BE2C (cell line): Measurements from ENCODE around the gene PKHD1.
"Not testable (repeated sequence)": the region's sequence is repeated elsewhere in the genome, so short reads cannot be mapped to it uniquely, and the experiment has no call there.

Experiments used
- DNase-seq: peaks from one replicate; pipeline ENCODE4 v3.0.0-alpha.2; 2020
- H3K27me3 ChIP-seq: fragments of 250-450 bp; sonication (Bioruptor Pico); 2 replicates; pipeline ENCODE4 v1.5.1; 2020; ENCODE audit warnings: mild to moderate bottlenecking
- H3K36me3 ChIP-seq: fragments of 250-450 bp; sonication (Bioruptor Pico); 2 replicates; pipeline ENCODE4 v1.5.1; 2020; ENCODE audit warnings: mild to moderate bottlenecking
- H3K4me1 ChIP-seq: fragments of 250-450 bp; sonication (Bioruptor Pico); 2 replicates; pipeline ENCODE4 v1.5.1; 2020
- H3K4me3 ChIP-seq: 2 replicates; pipeline ENCODE4 v1.5.1; 2011; ENCODE audit warnings: low read depth, low read length
- H3K9me3 ChIP-seq: fragments of 250-450 bp; sonication (Bioruptor Pico); 2 replicates; pipeline ENCODE4 v1.5.1; 2020
- CTCF ChIP-seq: IDR thresholded peaks from 2 replicates; pipeline ENCODE4 v1.5.1; 2012; ENCODE audit warnings: mild to moderate bottlenecking, low read depth, low read length

PKHD1 gene

GRCh38 chr6:51932956-51933355, 154.5 kb downstream of the PKHD1 start:
- no peak overlapping the region for H3K4me3 ChIP-seq
- H3K36me3 ChIP-seq = no peaks in the 10 kb centered on the region
- no peaks in the 10 kb centered on the region for H3K4me1 ChIP-seq
- no peak for DNase-seq
- H3K9me3 ChIP-seq = no peaks in the 10 kb centered on the region
- no peak for TF ChIP-seq CTCF
- no peaks in the 10 kb centered on the region for H3K27me3 ChIP-seq

- TF ChIP-seq CTCF = no peak
- no peak for DNase-seq
- H3K4me3 ChIP-seq = no peak overlapping the region
- no peaks in the 10 kb centered on the region for H3K36me3 ChIP-seq
- no peaks in the 10 kb centered on the region for H3K27me3 ChIP-seq
- H3K9me3 ChIP-seq = no peaks in the 10 kb centered on the region
- peaks cover 3% of the 10 kb centered on the region for H3K4me1 ChIP-seq
Observed at GRCh38 chr6:51930602-51931001, 156.8 kb downstream of the PKHD1 start.

GRCh38 chr6:51929934-51930574, 157.4 kb downstream of the PKHD1 start:
- peaks cover 3% of the 10 kb centered on the region for H3K4me1 ChIP-seq
- TF ChIP-seq CTCF = no peak
- DNase-seq = no peak
- no peak overlapping the region for H3K4me3 ChIP-seq
- H3K27me3 ChIP-seq = no peaks in the 10 kb centered on the region
- no peaks in the 10 kb centered on the region for H3K36me3 ChIP-seq
- H3K9me3 ChIP-seq = no peaks in the 10 kb centered on the region

- H3K9me3 ChIP-seq = no peaks in the 10 kb centered on the region
- no peaks in the 10 kb centered on the region for H3K36me3 ChIP-seq
- no peaks in the 10 kb centered on the region for H3K27me3 ChIP-seq
- peaks cover 3% of the 10 kb centered on the region for H3K4me1 ChIP-seq
- H3K4me3 ChIP-seq = no peak overlapping the region
- no peak for DNase-seq
- no peak for TF ChIP-seq CTCF
Observed at GRCh38 chr6:51928320-51928719, 159.1 kb downstream of the PKHD1 start.

- H3K36me3 ChIP-seq = no peaks in the 10 kb centered on the region
Observed at GRCh38 chr6:51927450-51927849, 160.0 kb downstream of the PKHD1 start.

GRCh38 chr6:51926125-51926524, 161.3 kb downstream of the PKHD1 start:
- DNase-seq = no peak
- Histone ChIP-seq H3K4me3 (no peak overlapping the region), H3K9me3 (no peaks in the 10 kb centered on the region; the same call in 1 of the 2 replicates), H3K36me3 (no peaks in the 10 kb centered on the region), H3K27me3 (no peaks in the 10 kb centered on the region), H3K4me1 (peaks cover 3% of the 10 kb centered on the region)
- no peak for TF ChIP-seq CTCF

More at GRCh38 chr6:51927450-51927849, 160.0 kb downstream of the PKHD1 start:
- DNase-seq = no peak
- Histone ChIP-seq H3K27me3 (no peaks in the 10 kb centered on the region), H3K4me3 (no peak overlapping the region), H3K4me1 (peaks cover 3% of the 10 kb centered on the region), H3K9me3 (no peaks in the 10 kb centered on the region; the same call in 1 of the 2 replicates)
- TF ChIP-seq CTCF = no peak

- H3K9me3 ChIP-seq, H3K4me1 ChIP-seq, H3K4me3 ChIP-seq, DNase-seq, H3K36me3 ChIP-seq, H3K27me3 ChIP-seq: not testable (repeated sequence)
Observed at GRCh38 chr6:51922479-51922878, 164.9 kb downstream of the PKHD1 start.

- not testable (repeated sequence) for DNase-seq, H3K4me1 ChIP-seq, H3K27me3 ChIP-seq, H3K4me3 ChIP-seq, H3K36me3 ChIP-seq, H3K9me3 ChIP-seq
Observed at GRCh38 chr6:51918347-51918746, 169.1 kb downstream of the PKHD1 start.
